8988T (cell line): Measurements from ENCODE around the gene XAB2.
"Not testable (repeated sequence)": the region's sequence is repeated elsewhere in the genome, so short reads cannot be mapped to it uniquely, and the experiment has no call there.

Experiments used
- DNase-seq: peaks from one replicate; pipeline ENCODE4 v3.0.0; 2011

Gene XAB2

DNA sequence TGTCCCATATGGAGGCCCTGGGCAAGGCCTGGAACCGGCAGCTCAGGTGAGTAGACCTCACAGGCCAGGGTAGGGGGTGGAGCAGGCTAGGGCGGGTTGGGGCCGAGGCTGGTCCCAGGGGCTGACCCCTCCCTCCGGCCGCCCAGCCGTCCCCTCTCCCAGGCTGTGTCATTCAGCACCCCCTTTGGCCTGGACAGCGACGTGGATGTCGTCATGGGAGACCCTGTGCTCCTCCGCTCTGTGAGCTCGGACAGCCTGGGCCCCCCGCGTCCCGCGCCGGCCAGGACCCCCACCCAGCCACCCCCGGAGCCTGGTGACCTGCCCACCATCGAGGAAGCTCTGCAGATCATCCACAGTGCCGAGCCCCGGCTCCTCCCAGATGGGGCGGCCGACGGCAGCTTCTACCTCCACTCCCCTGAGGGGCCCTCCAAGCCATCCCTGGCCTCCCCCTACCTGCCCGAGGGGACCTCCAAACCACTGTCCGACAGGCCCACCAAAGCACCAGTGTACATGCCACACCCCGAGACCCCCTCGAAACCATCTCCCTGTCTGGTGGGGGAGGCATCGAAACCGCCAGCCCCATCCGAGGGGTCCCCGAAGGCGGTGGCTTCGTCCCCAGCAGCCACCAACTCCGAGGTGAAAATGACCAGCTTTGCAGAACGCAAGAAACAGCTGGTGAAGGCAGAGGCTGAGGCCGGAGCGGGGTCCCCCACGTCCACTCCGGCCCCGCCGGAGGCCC is 17.6 kb downstream of the XAB2 start:
- DNase-seq = no peak

DNA sequence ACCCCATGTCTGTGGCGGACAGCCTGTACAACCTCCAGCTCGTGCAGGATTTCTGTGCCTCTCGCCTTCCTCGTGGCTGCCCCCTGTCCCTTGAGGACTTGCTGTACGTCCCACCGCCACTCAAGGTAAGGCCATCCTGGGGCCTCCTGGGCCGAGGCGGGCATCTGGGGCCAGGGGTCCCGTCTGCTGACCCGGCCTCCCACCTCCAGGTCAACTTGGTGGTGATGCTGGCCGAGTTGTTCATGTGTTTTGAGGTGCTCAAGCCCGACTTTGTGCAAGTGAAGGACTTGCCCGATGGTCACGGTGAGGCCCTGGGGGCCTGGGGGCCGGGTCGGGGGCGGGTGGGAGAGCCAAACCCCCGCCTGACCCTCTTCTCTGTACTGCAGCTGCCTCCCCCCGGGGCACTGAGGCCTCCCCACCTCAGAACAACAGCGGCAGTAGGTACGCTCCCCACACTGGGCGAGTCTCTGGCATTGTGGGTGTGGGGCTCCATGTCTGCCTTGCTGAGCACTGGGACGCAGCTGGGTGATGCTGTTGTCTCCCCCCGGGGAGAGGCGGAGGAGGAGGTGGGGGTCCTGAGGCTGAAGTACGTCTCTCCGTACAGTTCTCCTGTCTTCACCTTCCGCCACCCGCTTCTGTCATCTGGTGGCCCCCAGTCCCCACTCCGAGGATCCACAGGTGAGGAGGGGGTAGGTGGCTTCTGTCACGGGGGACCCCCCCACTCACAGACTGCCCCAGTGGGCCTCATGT is 18.7 kb downstream of the XAB2 start:
- DNase-seq = no peak

DNA sequence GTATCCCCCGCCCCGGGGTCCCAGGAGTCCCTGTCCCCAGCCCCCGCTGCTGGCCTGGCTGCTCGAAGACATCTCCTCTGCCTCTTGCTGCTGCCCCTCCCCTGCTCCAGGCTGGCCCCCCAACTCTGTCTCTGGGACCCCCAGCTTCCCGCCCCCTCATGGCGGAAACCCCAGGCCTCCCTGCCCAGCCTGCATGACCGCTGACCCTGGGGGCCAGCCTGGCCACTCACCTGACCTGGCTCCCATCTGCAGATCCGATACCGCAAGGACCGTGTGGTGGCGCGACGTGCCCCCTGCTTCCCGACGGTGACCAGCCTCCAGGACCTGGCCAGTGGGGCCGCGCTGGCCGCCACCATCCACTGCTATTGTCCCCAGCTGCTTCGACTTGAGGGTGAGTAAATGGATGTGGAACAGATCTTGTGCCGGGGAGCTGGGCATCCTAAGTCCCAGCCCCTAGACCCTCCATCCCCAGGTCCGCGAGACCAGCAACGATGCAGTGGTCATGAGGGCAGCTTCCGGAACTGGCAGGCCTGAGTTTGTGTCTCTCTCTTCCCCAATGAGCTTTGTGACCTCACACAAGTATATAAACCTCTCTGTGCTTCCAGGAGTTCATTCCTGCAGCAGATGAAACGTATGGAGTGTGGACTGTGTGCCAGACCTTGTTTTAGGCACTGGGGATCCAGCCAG is 21.3 kb downstream of the XAB2 start:
- no peak for DNase-seq

- no peak for DNase-seq
Observed at GRCh38 chr19:7607212-7607873, 22.0 kb downstream of the XAB2 start.

DNA sequence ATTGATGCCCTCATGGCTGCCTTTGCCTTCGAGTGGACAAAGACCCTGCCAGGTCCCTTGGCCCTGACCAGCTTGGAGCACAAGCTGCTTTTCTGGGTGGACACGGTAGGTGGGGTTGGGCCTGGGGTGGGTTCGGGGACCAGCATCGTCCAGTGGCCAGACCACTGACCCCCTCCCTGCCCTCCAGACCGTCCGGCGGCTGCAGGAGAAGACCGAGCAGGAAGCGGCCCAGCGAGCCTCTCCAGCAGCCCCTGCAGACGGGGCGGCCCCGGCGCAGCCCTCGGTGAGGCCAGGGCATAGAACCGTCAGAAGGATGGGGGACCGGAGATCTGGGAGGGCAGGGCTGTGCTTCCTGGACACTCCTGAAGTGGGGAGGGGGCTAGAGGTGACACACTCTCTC is 23.1 kb downstream of the XAB2 start:
- no peak for DNase-seq

GRCh38 chr19:7605490-7606222 is 23.7 kb downstream of the XAB2 start:
- DNase-seq = no peak

DNA sequence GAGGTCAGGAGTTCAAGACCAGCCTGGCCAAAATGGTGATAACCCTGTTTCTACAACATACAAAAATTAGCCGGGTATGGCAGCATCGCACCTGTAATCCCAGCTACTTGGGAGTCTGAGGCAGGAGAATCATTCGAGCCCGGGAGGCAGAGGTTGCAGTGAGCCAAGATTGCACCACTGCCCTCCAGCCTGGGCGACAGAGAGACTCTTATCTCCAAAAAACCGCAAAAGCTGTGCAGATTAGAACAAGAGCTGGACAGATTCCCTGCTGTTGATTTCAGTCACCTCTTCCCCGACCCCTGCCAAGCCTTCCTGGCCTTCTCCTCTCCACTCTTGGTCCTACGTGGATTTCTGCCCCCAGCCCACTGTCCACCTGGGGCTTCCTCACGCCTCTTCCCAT is 25.4 kb downstream of the XAB2 start:
- DNase-seq = no peak

DNA sequence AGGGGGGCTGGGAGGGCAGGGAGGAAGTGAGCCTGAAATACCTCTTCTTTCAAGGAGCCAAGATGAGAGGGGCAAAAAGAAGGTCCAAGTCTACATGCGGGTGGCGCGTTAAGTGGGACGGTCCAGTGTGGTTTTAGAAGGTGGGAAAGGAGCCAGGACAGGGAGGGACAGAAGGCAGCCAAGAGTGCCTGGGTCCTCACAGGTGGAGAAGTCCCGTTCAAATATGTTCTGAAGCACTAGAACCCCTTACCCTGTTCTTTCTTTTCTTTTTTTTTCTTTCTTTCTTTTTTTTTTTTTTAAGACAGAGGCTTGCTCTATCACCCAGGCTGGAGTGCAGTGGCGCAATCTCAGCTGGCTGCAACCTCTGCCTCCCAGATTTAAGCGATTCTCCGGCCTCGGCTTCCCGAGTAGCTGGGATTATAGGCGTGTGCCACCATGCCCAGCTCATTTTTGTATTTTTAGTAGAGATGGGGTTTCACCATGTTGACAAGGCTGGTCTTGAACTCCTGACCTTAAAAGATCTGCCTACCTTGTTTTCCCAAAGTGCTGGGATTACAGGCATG is 26.3 kb downstream of the XAB2 start:
- no peak for DNase-seq

DNA sequence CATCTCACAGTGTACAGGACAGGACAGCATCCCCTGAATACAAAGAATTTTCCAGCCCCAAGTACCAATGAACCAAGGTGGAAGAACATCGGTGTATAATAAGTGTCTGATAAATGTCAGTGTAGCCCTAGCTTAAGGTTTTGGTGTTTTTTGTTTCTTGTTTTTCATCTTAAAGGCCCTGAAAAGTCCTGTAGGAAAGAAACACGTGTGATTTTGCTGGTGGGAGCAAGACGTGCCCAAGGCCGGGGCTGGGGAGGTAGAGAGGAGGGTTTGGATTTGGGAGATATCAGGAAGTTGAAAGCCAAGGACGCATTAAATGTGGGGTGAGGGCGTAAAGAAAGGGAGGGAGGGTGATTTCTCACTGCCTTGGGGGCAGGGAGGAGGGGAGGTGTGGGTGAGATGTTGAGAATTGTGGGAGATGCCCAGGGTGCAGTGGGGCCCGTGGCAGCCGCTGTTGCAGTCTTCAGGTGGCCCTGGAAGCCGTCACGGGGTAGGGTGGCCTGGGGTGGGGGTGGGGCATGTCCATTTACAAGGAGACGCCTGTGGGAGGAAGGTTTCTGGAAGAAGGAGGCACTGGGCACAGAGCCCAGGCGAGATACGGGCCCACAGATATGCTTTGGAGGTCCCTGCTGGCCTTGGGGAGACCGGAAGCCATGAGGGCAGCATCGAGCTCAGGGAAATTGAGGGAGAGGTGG is 27.0 kb downstream of the XAB2 start:
- no peak for DNase-seq

DNA sequence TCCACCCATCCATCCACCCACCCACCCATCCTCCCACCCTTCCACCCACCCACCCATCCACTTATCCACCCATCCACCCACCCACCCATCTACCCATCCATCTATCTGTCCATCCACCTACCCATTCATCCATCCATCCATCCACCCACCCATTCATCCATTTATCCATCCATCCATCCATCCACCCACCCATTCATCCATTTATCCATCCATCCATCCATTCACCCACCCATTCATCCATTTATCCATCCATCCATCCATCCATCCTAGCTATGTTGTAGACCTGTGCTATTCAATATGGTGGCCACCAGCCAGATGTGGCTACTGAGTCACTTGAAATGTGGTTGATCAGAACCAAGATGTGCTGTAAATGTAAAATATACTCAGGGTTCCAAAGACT is 28.6 kb downstream of the XAB2 start:
- DNase-seq = no peak

GRCh38 chr19:7598180-7598579 is 31.2 kb downstream of the XAB2 start:
- DNase-seq = no peak

DNA sequence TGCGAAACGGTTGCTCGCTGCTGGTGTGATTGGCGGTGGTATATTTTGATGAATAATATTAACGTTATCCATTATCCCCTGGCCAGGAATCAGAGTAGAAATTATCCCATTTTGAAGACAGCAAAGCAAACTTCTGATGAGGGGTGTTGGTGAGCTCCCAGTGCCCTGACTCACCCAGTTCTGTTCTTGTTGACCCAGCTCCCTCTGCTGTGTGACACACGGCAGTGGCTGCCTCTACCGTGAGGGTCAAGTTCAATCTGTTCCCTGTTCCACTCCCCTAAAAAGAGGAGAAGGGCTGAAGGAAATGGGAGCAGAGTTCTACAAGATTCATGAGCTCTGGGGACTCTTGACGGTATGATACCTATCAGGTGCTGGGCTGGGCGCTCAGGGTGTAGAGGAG is 31.7 kb downstream of the XAB2 start:
- no peak for DNase-seq

- no peak for DNase-seq
Observed at GRCh38 chr19:7596211-7596937, 33.0 kb downstream of the XAB2 start.

GRCh38 chr19:7595466-7596133 is 33.7 kb downstream of the XAB2 start, which contains the start of gene CAMSAP3:
TSS of gene CAMSAP3 (plus strand) at chr19:7595863. CDS start at chr19:7596003, 140 bp downstream.
- DNase-seq = no peak

DNA sequence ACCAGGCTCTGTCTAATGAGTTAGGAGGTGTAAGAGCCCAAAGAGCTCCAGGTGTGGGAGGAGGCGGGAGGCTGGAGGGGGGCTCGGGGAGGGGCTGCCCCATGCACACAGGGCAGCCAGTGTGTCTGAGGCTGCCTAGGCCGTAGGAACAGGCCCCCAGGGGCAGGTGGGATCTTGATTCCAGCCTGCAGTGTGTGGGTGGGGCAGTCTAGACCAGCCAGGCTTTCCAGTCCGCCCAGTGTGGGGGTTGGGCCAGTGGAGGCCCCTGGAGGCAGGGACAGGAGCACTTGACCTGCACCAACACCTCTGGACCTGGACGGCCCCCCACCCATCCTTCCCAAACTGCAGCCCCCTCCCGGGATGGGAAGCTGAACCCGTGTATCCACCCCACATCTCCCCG is 39.1 kb downstream of the XAB2 start:
- no peak for DNase-seq

DNA sequence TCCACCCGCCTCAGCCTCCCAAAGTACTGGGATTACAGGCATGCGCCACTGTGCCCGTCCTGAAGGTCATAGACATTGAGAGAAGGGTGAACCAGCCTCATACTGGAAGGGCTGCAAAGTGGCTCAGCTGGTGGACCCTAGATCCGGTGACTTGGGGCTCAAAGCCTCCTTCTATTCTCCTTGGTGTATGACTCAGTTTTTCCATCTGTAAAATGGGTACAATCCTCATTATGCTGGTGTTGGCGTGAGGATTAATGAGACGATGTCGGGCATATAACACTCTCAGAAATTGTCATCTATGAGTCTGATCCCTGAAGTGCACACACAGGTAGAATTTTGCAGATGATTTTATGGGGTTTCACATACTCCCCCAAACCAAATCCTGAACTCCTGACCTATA is 39.5 kb downstream of the XAB2 start:
- no peak for DNase-seq

DNA sequence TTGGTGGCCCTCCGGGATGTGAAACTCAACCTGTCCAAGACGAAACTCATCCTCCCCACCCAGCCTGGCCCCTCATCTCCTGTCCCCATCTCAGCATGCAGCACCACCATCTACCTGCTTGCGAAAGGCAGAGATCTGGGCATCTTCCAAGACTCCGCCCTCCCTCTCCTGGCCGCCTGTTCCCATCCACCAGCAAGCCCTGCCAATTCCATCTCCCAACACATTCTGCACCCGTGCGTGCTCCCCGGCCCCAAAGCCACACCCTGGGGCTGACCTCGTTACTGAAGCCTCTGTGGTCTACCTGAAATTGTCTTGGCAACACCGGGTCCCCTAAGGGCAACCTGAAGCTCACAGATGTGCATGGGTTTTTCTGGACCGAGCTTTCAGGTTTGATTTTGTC is 46.9 kb downstream of the XAB2 start:
- no peak for DNase-seq

DNA sequence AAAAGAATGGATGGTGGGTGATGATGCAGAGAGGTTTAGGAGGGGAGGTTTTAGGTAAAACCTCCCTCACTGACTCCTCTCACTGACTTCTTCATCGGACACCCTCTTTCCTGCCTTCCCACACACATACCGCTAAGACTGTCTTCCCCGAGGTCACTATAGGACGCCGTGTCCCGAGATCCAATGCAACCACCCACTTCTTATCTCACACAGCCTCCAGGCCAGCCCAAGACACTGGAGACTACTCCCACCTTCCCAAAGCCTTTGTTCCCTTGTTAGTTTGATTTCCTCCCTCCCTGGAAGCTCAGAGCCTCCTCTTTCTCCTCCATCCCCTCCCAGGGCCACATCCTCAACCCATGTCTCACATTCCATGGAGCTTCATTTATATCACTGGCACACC is 50.2 kb downstream of the XAB2 start:
- no peak for DNase-seq

DNA sequence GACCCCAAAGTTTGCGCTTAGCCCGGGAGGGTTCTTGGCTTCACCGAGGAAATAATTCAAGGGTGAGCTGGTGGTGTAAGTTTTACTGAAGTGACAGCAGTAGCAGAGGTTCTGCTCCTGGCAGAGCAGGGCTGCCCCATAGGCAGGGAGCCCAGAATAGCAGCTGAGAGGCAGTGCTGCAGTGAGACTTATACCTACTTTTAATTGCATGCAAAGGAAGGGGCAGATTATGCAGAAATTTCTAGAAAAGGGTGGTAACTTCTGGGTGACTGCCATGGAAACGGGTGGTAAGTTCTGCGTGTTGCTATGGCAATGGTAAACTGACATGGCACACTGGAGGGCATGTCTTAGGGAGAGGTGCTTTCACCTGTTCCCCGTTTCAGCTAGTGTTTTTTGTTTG is 51.2 kb downstream of the XAB2 start:
- no peak for DNase-seq

GRCh38 chr19:7577422-7577821 is 51.9 kb downstream of the XAB2 start:
- not testable (repeated sequence) for DNase-seq
